Measurements from ENCODE around the gene DCST1.

The DCST1 gene

DNA sequence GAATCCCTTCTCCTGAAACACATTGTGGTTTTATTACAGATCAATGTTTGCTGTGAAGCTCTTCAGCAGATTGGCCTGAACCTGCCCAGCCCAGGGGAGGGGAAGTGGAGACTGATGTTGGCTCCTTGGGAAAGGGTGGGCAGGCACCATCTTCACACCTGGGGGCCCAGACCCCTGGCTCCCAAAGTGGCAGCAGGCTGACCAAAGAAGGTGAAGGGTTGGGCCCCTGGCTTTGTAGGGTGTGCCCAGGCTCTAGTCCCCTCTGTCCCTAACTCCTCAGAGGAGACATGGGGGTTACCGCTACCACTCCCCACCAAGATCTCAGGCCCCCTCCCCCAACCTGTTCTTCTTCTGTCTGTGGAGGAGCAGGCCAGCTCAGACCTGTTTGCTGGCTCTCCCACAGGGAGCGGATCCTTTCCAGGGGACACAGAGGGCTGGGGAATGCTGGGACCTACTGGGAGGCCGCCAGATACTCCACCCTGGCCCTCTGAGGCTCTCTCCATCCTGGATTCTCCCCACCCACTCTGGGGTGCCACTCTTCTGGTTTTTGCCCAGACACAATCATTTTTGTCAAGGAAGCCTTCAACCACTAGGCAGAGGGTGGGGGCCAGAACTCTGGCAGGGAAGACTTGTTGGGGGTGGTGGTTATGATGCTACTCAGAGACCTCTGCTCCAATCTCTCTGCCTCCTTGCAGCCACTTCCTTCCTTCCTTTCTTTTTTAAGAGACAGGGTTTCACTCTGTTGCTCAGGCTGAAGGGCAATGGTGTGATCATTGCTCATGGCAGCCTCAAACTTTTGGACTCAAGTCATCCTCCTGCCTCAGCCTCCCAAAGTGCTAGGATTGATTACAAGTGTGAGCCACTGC, 40.0 kb downstream of the DCST1 start:
- DNase-seq (ENCODE audit: low read depth in 2 of 2): no peak

DNA sequence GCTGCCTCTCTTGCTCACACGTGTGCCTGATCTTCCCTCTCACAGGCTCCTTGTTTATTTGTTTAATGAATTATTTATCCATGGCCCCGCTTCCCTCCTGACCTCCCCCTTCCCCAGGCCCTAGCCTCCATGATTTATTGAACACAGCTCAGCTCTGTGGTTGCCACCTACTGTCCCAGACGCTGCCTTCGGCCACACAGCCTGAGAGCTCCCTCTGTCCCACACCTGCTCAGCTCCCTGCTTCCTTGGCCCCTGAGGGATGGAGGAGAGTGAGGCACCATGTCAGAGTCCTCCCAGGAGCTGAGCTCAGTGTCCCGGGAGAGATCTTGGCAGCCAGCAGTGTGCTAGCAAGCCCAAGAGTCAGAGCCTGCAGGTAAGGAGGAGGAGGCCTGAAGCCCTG, 41.9 kb downstream of the DCST1 start:
- no peak for DNase-seq (ENCODE audit: low read depth in 2 of 2)

DNA sequence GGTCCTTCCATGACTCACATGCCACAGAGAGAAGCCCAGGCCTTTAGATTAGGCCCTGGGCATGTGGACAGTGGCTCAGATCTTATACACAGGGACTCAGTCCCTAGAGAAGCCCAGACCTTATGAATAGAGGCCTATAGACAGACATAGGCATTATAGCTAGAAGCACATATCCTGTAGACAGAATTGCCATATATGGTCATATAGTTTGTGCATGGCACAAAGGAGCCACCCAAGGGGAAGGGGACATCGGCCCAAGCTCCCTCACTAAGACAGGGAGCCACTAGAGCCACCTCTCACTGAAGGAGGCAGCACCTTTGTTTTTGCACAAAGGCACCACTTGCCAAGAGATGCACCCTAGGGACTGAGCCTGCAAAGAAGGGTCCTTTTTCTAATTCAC, 42.7 kb downstream of the DCST1 start:
- no peak for DNase-seq (ENCODE audit: low read depth in 2 of 2)

DNA sequence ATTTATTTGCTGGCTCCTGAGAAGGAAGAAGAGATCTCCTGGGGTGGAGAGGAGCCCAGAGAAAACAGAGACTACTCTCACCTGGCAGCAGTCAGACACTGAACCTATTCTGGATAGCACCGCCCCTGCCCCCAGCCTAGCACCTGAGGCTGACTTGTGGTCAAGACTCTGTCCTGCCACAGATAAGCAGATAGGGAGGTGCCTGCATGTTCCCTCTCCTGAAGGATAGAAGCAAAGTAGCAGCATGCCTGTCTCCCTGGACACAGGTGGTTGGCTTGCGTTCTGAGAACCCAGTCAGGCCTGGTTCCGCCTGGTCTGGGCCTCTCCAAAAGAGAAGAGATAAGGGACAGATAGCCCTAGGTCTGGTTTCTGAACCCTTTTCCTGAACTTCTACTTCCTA, 43.7 kb downstream of the DCST1 start:
- DNase-seq (ENCODE audit: low read depth in 2 of 2): no peak

DNA sequence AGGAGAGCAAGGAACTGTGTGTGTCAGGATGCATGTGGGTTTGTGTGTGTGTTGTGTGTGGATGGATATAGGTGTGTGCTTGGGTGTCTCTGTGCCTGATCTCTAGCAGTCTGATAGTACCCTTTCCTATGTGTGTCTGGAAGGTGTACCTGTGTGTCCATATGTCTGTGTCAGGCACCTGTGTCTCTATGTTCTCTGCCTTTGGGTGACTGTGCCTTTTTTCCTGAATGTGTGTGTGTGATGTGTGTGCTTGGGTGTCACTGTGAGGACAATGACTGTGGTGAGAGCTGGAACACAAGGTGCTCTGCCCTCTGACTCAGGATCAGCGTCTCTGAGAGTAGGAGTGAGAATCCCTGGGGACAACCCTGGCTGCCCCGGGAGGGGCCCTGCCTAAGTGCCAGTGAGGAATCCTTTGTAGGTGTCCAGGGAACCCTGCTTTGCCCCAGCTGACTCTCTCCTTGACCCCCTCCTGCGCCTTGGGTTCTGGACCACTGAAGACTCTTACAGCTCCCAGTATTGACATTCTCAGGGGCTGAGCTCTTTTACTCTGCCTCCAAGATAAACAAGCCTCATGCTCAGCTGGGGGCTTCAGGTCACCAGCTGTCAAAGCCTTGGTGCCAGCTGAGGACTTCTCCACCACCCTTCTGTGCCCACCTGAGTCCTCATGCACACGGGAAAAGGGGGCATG, 44.3 kb downstream of the DCST1 start:
- DNase-seq (ENCODE audit: low read depth in 2 of 2): no peak

DNA sequence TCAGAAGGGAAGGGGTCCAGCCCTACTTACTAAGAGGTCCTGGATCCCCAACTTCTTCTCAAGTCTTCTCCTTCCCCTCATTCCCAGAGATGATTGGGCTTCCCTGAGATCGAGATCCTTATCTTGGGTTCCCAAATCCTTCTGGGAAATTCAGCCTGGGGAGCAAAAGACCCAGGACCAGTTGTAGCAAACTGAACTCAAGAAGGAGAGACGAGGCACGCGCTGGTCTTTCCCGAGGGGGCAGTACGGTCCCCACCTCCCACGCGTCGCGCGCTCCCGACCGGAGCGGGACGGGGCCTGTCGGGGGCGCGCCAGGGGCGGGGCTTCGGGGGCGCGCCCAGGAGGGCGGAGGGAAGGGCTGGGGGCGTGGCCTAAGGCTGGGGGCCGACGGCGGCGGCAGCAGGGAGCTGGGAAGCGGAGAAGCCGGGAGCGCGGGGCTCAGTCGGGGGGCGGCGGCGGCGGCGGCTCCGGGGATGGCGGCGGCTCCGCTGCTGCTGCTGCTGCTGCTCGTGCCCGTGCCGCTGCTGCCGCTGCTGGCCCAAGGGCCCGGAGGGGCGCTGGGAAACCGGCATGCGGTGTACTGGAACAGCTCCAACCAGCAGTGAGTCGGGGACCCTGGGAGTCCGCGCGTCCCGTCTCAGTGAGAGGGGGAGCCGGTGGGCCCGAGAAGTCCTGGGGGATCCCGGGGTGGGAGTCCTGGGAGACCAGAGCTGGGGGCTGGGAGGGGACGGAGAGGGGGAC, 45.0 kb downstream of the DCST1 start, which contains the start of gene EFNA3:
EFNA3 (plus strand) TSS at position 369 of the 741 bp plus-strand sequence; CDS start at position 474, 105 bp downstream.
- peak; percentile 33 to 38 for DNase-seq (ENCODE audit: low read depth in 2 of 2)

DNA sequence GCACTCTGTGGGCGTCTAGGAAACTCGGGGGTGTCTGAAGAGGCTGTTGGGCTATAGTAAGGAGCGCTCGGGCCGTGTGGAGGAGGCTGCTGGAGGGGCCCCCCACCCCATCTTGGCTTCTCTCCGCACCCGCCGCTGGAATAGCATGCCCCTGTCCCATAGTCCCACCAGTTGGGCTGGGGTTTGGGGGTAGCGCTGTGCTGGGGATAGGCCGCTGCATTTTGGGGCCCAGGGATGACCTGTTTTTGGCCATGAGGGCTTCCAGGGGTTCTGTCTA, 45.5 kb downstream of the DCST1 start:
- no peak for DNase-seq (ENCODE audit: low read depth in 2 of 2)

DNA sequence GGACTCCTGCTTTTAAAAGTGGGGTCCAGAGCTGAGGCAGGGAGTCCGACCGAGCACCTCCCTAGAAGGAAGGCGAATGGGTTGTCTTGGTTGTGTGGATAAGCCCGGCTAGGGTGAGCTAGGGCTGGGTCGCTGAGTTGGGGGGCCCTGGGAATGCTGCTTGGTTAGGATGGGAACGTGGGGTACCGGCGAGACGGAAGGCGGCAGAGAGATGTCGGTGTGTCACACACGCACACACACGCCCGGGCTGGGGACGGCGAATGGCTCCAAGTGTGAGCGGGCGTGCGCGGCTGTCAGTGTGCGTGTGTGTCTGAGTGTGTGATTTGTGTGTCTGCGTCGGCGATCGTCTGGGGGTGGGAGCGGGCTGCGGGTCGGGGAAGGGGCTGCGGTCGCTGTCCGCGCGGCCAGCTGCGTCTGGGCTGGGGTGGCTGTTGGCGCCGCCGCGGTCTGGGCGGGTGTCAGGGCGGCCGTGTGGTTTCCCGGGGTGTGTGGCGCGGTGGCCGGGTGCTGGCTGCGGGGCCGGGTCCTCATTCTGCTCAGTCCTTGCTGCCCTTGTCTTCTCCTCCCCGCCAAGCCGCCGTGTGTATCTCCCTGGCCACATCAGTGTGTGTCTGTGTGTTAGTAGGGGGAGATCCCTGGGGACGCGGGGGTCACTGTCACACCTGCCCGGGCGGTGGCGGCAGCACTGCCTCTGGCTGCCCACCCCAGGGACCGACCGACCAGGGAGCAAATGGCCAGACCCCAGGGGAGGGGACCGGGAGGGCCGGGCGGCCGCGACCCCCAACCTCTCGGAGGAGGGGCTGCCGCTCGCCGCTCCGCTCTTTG, 46.1 kb downstream of the DCST1 start:
- no peak for DNase-seq (ENCODE audit: low read depth in 2 of 2)

DNA sequence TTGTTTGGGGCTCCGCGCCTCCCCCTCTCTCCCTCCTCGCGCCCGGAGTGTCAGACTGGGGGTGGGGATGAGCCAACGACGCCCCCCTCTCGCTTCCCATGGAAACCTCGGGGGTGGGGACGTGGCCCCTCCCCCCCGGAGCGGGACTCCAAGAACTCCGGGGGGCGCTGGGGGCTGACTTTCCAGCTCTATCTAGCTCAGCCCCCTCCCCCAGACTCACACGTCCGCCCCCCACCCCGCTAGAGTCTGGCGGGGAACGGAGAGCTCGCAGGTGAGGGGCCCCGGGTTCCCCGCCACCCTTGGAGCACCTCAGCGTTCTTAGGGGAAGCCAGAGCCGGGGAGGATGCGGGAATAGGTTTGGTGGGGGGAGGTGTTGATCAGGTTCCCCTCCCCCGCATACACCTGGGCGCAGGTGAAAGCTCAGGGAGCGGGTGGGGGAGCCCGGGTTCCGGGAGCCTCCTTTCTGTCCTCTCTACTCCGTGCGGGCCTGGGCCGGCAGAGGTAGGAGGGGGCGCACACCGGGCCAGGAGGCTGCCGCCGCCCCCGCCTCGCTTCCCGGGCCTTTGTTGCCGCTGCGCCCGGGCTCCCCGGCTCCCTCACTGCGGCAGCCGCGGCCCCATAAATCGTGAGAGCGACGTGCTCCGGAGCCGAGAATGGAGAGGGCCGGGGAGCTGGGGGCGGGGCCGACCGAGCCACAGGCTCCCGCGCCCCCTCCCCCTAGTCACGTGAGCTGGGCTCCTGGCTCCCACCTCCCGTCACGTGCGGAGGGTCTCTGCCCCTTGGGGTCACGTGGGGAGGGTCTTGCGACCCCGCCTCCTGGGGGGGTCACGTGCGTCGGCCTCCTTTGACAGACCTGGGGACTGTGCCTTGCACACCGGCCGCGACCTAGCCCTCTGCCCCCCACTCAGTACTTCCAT, 46.9 kb downstream of the DCST1 start:
- no peak for DNase-seq (ENCODE audit: low read depth in 2 of 2)

DNA sequence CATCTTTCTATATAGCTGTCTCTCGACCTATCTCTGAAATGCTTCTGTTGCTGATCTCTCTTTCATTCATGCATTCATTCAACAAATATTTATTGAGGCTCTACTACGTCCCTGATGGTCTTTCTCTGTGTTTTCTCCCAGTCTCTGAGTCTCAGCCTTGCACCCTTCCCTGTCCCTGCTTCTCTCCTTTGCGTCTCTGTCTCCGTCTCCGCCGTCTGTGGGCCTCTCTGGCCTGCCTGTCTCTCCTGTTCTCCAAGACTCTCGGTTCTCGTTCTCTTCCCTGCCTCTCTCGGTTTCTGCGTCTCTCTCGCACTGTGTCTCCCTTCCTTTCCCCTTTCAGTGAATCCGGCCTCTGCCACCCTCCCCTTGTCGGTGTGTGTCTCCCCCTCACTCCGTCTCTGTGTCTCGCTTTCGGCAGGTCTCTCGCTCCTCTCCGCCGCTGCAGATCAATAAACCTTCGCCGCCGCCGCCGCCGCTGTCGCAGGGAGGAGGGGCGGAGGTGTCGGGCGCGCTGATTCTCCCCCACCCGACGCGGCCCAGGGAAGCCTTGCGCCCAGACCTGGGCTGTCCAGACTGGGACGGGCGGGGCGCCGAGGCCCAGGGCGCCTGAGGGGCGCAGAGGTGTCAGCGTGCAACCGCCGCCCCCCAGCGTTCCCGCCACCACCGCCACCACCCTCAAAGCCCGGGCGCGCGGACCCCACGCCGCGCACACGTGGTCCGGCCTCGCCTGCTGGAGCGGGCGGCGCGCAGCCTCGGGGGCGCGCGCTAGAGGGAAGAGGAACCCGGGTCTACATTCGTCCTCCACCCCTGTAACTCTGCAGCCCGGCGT, 48.1 kb downstream of the DCST1 start:
- DNase-seq (ENCODE audit: low read depth in 2 of 2): no peak

DNA sequence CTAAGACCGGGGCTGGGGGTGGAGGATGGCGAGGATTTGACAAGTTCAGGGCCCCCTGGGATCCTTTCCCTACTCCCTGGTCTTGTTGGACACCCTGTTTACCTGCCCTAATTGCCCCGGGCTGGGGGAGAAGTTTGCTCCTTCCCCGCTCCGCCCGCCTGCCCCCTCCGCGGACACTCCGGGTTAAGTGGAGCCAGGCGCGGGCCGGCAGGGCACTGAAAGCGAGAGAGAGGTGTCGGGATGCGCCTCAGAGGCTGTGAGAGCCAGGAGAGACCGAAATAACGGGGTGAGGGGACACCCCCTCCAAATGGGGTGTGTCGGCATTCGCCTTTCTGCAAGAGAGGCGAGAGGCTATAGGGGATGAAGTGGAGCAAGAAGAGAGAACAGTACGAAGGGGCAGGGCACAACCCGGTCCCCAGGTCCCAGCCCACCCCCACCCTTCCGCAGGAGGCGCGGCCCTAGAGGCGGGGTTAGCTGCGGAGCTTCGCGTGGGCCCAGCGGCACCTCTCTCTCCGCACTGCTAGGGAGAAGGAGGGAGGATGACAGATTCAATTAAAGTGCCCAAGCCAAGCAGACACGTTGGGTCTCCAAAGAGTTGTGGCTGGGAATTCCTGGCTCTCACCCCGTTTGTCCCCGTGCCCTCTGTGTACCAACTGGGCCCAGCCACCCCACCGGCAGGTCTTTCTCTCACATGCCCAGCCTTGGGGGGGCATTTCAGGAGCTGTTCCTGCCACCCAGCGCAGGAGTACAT, 48.9 kb downstream of the DCST1 start:
- no peak for DNase-seq (ENCODE audit: low read depth in 2 of 2)

DNA sequence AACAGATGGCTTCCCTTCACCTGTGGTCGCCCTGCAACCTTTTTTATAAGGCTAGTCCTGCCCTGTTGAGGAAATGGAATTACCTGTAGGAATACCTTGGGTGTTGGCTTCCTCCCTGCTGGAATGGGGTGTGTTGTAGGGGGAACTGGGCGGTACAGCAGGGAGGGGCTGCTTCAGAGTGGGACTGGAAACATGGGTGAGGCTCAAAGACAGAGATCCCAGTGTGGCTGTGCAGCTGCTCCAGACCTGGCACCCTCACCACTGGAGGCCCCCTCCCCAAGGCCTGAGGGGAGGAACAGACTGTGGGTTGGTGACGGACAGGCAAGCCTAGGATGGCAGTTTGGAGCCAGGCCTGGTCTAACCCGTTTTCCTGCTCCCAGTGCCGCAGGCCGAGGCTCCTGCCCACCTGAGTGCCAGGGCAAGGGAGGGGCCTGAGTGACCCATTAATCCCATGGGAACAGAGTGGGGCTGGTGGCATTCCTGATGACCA, 49.5 kb downstream of the DCST1 start:
- no peak for DNase-seq (ENCODE audit: low read depth in 2 of 2)

DNA sequence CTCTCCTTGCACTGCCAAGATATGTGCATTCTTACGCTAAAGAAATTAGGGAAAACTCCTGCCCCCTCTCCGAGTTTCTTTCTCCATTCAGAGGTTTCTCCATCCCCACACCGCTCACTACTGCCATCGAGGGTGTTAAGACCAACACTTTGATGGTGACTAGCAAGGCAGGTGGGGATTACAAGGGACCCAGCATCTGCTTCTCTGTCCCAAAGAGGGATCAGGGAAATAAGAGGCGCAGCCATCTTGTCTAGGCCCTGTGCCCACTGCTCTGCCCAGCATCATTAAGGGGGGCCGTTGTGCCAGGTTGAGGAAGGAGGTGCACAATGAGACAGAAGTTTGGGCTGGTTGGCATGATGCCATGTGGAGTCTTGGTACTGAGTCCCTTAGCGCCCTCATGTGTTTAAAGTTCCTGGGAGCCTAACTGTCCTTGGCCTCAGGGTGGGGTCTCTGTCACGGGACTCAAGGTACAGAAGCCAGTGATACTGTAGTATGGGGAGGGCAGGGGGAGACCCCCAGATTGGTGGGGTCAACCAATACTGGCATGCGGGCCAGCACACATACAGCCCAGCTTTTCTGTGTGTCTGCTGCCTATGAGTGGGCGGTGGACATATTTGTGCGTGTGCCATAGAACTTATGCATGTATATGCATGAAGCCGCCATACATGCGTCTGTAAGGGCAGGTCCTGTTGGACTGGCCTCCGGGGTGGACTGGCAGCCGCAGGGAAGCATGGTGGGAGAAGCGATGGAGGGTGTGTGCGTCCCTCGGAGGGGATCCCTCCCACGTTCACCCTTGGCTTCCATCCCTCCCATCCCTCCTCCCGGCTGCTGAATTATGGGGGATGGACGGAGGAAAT, 50.5 kb downstream of the DCST1 start:
- DNase-seq (ENCODE audit: low read depth in 2 of 2): no peak

DNA sequence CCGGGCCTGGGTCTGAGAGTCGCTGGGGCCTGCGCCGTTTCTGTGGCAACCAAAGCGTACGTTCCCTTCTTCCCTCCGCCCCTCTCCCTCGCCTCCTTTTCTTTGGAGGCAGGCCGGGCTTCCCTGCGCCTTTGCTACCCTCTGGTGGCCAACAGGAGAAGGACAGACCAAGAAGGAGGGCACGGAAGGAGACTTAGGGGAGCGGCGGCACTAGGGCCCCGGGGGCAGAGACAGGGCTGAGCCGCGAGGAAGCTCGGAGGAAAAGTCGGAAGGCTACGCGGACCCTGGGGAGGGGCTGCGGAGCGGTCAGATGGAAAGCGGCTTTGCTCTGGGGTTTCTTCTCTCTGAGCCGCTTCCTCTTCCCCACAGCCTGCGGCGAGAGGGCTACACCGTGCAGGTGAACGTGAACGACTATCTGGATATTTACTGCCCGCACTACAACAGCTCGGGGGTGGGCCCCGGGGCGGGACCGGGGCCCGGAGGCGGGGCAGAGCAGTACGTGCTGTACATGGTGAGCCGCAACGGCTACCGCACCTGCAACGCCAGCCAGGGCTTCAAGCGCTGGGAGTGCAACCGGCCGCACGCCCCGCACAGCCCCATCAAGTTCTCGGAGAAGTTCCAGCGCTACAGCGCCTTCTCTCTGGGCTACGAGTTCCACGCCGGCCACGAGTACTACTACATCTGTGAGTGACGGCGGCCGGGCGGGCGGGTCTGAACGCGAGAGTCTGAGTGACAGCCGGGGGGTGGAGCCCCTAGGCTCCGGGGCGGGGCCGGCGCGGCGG, 51.3 kb downstream of the DCST1 start:
- peak; percentile 77 to 83 for DNase-seq (ENCODE audit: low read depth in 2 of 2)

DNA sequence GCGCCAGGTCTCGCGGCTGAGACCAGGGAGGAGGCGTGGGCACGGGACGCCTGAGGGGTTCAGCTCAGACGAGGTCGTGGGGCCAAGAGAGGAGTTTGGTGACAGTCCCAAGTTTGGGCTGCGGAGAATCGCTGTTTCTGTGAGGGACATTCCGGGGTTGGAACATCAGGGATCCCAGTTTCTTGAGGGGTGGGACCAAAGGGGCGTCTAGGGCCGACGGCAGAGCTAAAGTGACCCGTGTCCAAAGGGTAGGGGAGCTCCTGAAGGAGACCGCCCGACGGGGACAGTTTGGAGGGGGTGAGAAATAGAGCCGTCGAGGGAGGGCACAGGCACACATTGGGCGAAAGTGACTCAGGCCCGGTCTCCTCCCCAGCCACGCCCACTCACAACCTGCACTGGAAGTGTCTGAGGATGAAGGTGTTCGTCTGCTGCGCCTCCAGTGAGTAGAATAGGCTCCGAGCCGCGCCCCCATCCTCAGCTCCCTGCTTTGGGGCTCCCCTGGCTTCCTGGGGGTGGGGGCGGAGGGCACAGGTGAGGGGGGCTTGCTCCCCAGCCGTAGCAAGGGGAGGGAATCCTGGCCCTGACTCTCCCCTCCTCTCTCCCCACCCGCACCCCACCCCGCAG, 52.0 kb downstream of the DCST1 start:
- peak; percentile 47 to 62 for DNase-seq (ENCODE audit: low read depth in 2 of 2)

DNA sequence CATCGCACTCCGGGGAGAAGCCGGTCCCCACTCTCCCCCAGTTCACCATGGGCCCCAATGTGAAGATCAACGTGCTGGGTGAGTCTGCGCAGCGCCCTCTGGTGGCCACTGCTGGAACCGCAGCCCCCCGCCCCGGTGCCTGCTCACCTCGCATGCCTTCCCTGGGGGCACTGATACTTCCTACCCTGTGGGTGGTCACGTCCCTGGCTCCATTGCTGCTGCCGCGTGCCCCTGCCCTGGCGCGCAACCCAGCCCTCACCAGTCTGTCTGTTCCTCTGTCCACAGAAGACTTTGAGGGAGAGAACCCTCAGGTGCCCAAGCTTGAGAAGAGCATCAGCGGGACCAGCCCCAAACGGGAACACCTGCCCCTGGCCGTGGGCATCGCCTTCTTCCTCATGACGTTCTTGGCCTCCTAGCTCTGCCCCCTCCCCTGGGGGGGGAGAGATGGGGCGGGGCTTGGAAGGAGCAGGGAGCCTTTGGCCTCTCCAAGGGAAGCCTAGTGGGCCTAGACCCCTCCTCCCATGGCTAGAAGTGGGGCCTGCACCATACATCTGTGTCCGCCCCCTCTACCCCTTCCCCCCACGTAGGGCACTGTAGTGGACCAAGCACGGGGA, 52.6 kb downstream of the DCST1 start:
- peak; percentile 66 to 68 for DNase-seq (ENCODE audit: low read depth in 2 of 2)

Measured in stimulated activated CD8-positive, alpha-beta memory T cell treated with anti-CD3 and anti-CD28 coated beads, Interleukin-2, amount 100 ng/mL, for 1 hour (primary cell).